A549 (cell line): ENCODE measurements around the gene MYO5C. TPM values are rescaled to one million over a fixed set of nuclear protein-coding genes. Genes with fewer than 3 reads are reported as not detected.

Source experiments
- ATAC-seq, 2 experiments: fragments of 200-7000 bp in 1 of 2; fragments of >200 bp in 1 of 2; cut with Nextera tagmentation in 1 of 2; cut with Tn5 transposase in 1 of 2; 3 replicates each; pipeline versions ENCODE4 v1.8.0 to v1.9.1; 2018 to 2020; ENCODE audit warnings: mild to moderate bottlenecking in 1 of 2, moderate library complexity in 1 of 2
- CTCF ChIA-PET: fragments of 300-600 bp; sonication (Branson Sonifier 250); formaldehyde crosslinking; extraction: SDS; loops from one replicate; lab custom pipeline; 2021; ENCODE audit warnings: antibody characterized with exemption, inconsistent platforms; lab: Yijun Ruan, JAX
- POLR2A ChIA-PET: fragments of 350-600 bp; formaldehyde crosslinking; extraction: SDS; loops from one replicate; lab custom pipeline; 2021; ENCODE audit warnings: antibody characterized with exemption, inconsistent platforms; lab: Yijun Ruan, JAX
- DNase-seq, 2 experiments: peaks; one replicate each; pipeline versions ENCODE4 v3.0.0 to v3.0.0-alpha.2; 2011 to 2016; ENCODE audit warnings: low read depth in 1 of 2, low spot score in 1 of 2
- FAIRE-seq: peaks from 2 replicates; lab custom pipeline; 2011; peaks lifted over from hg19 to GRCh38; lab: Jason Lieb, UNC
- H3K27ac ChIP-seq, 2 experiments: fragments of >200 bp; sonication (Bioruptor Twin); formaldehyde crosslinking; 3 replicates each; pipeline ENCODE4 v1.5.1; 2016 to 2017
- H3K4me1 ChIP-seq: fragments of >200 bp; sonication (Bioruptor Twin); formaldehyde crosslinking; 3 replicates; pipeline ENCODE4 v1.6.1; 2016
- H3K4me2 ChIP-seq: fragments of >200 bp; sonication (Bioruptor Twin); formaldehyde crosslinking; 3 replicates; pipeline ENCODE4 v1.6.1; 2016
- H3K4me3 ChIP-seq: fragments of >200 bp; sonication (Bioruptor Twin); formaldehyde crosslinking; 3 replicates; pipeline ENCODE4 v1.5.1; 2016
- H3K9me3 ChIP-seq: fragments of >200 bp; sonication (Bioruptor Twin); formaldehyde crosslinking; 3 replicates; pipeline ENCODE4 v1.6.1; 2016
- BHLHE40 ChIP-seq: IDR thresholded peaks from 2 replicates; pipeline ENCODE4 v1.6.1; 2012; ENCODE audit warnings: low read depth, low read length, inconsistent platforms
- E2F6 ChIP-seq: IDR thresholded peaks from 2 replicates; pipeline ENCODE4 v1.6.1; 2012; ENCODE audit warnings: low read depth, borderline replicate concordance
- EHF ChIP-seq: fragments of 250-450 bp; sonication (Bioruptor Pico); IDR thresholded peaks from 2 replicates; pipeline ENCODE4 v1.5.0; 2020; ENCODE audit warnings: mild to moderate bottlenecking
- EHMT2 ChIP-seq: fragments of 200-600 bp; sonication (generic); IDR thresholded peaks from 2 replicates; pipeline ENCODE4 v1.6.1; 2016; ENCODE audit warnings: antibody characterized with exemption, low read depth, mild to moderate bottlenecking, moderate library complexity
- ELK1 ChIP-seq: fragments of 150-350 bp; IDR thresholded peaks from 2 replicates; pipeline ENCODE4 v1.6.1; 2014; ENCODE audit warnings: low read depth, mild to moderate bottlenecking, low read length
- ESRRA ChIP-seq: fragments of 150-350 bp; IDR thresholded peaks from 2 replicates; pipeline ENCODE4 v1.6.1; 2014; ENCODE audit warnings: mild to moderate bottlenecking, low read length, borderline replicate concordance
- FOSL2 ChIP-seq, 2 experiments: fragments of 450-650 bp in 1 of 2; fragments of >200 bp in 1 of 2; sonication (Bioruptor Twin) in 1 of 2; formaldehyde crosslinking; IDR thresholded peaks; 2 replicates each; pipeline versions ENCODE4 v1.5.0 to v1.6.1; 2016 to 2020; ENCODE audit warnings: mild to moderate bottlenecking in 1 of 2, moderate library complexity in 1 of 2
- HDAC2 ChIP-seq: fragments of 200-600 bp; sonication (generic); IDR thresholded peaks from 2 replicates; pipeline ENCODE4 v1.6.1; 2016
- MAFK ChIP-seq: fragments of 450-650 bp; IDR thresholded peaks from 2 replicates; pipeline ENCODE4 v1.6.1; 2014; ENCODE audit not compliant: partially characterized antibody
- MAZ ChIP-seq: fragments of 150-350 bp; IDR thresholded peaks from 2 replicates; pipeline ENCODE4 v1.6.1; 2014; ENCODE audit warnings: antibody characterized with exemption, low read depth, low read length, borderline replicate concordance
- NPAS2 ChIP-seq: fragments of 250-450 bp; sonication (Bioruptor Pico); IDR thresholded peaks from 2 replicates; pipeline ENCODE4 v1.8.0; 2022; ENCODE audit warnings: mild to moderate bottlenecking, moderate library complexity, borderline replicate concordance
- POLR2AphosphoS2 ChIP-seq: conservative IDR thresholded peaks from 2 replicates; pipeline ENCODE4 v1.6.1; 2012; ENCODE audit warnings: low read length, improper control_type of control experiment, inconsistent platforms
- RAD21 ChIP-seq, 2 experiments: fragments of >200 bp in 1 of 2; sonication (Bioruptor Twin) in 1 of 2; formaldehyde crosslinking in 1 of 2; IDR thresholded peaks in 1 of 2; conservative IDR thresholded peaks in 1 of 2; 2 replicates in 1 of 2; 3 replicates in 1 of 2; pipeline ENCODE4 v1.6.1; 2012 to 2018; ENCODE audit warnings: inconsistent platforms in 1 of 2
- SMC3 ChIP-seq: fragments of >200 bp; sonication (Bioruptor Twin); formaldehyde crosslinking; IDR thresholded peaks from 3 replicates; pipeline ENCODE4 v1.6.1; 2018; ENCODE audit warnings: inconsistent platforms
- SREBF2 ChIP-seq: fragments of 450-650 bp; IDR thresholded peaks from 2 replicates; pipeline ENCODE4 v1.6.1; 2014; ENCODE audit warnings: mild to moderate bottlenecking, moderate library complexity
- ZC3H11A ChIP-seq: fragments of 450-650 bp; IDR thresholded peaks from 2 replicates; pipeline ENCODE4 v1.6.1; 2014; ENCODE audit warnings: antibody characterized with exemption, mild to moderate bottlenecking
- ZFP36 ChIP-seq: fragments of 450-650 bp; IDR thresholded peaks from 2 replicates; pipeline ENCODE4 v1.6.1; 2014; ENCODE audit warnings: borderline replicate concordance; ENCODE audit not compliant: partially characterized antibody
- ZNF302 ChIP-seq: fragments of 250-450 bp; sonication (Bioruptor Pico); IDR thresholded peaks from 2 replicates; pipeline ENCODE4 v1.9.0; 2021; ENCODE audit warnings: inconsistent platforms, mild to moderate bottlenecking, moderate library complexity
- WGBS: methylation state at CpG from one replicate; pipeline ENCODE4 v1.1.6; 2017; ENCODE audit errors: missing lambda C conversion rate; 5-methylcytosine and 5-hydroxymethylcytosine counted together
- polyA plus RNA-seq, 4 experiments: library from polyadenylated mRNA; depleted of rRNA in 3 of 4; stranded (reverse); fragments of >200 nt; fragmentation: RNase III in 1 of 4; extraction: RNeasy Plus Mini Kit Qiagen cat#74134 plus additional on column Dnase treatment in 1 of 4; gene quantifications; 2 replicates in 3 of 4; 3 replicates in 1 of 4; pipeline ENCODE4 v1.2.3, GENCODE V29; 2011 to 2017

The MYO5C gene
- polyA plus RNA-seq, 2 of the 4 experiments (the other 2 are of a cell fraction), result 6.2 to 27.6 TPM

DNA sequence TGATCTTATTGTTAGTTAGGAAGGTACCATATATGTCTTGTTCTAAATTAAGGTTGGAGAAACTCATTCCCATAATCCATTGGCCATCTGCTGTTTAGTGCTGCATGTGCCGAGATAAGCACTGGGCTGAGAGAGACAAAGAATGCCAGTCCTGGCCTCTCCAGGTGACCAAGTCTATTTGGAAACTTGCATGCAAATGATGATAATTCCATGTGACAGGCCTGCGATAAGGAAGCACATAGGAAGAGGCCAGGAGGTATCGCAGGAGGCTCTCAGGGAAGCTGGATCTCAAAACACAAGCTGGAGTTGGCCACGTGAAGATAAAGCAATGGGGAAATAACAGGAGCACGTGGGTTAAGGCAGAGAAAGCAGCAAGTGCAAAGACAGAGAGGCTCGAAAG lies 39.7 kb downstream of the MYO5C start:
- peaks cover 52% of the 10 kb centered on the region for H3K4me1 ChIP-seq
- no peak overlapping the region for H3K4me3 ChIP-seq
- no peak for ATAC-seq
- 42% methylated on average over 6 of the region's 6 CpGs for WGBS
- no peak for DNase-seq
- no peaks in the 10 kb centered on the region for H3K9me3 ChIP-seq
- FAIRE-seq, result no peak
- POLR2A ChIA-PET, result interaction anchor here (1.0 kb wide), 1 partner anchor 32 kb away, joined by 3 read pairs; no protein-coding TSS in a partner anchor
- CTCF ChIA-PET, result interaction anchor here (0.6 to 11.1 kb wide), 52 partner anchors 9 to 482 kb away, joined by 3 to 180 read pairs (median 6); partner anchors contain the start of gene MYO5C
- no peak for TF ChIP-seq MAFK
- no peak for TF ChIP-seq ZFP36
- no peak for TF ChIP-seq EHF (CRISPR knock-in tag)
- no peak for TF ChIP-seq EHMT2
- TF ChIP-seq SREBF2, result no peak
- TF ChIP-seq ESRRA, result no peak
- TF ChIP-seq NPAS2, result no peak
- no peak for TF ChIP-seq ELK1
- no peak for TF ChIP-seq ZC3H11A
- no peak for TF ChIP-seq HDAC2
- TF ChIP-seq MAZ, result no peak
- no peak for TF ChIP-seq E2F6
- no peak for TF ChIP-seq ZNF302 (CRISPR knock-in tag)
- TF ChIP-seq BHLHE40, result no peak
- TF ChIP-seq SMC3, result no peak
- H3K27ac ChIP-seq, result no peak overlapping the region
- H3K4me2 ChIP-seq, result no peak overlapping the region

GRCh38 chr15:52255008-52255407 lies 40.6 kb downstream of the MYO5C start:
- ChIA-PET POLR2A (no interaction called here), CTCF (interaction anchor here (0.6 to 11.1 kb wide), 21 partner anchors 9 to 478 kb away, joined by 3 to 180 read pairs (median 7); partner anchors contain the start of genes MYO5A and MYO5C)
- Histone ChIP-seq H3K4me1 (peaks cover 62% of the 10 kb centered on the region), H3K4me3 (no peak overlapping the region), H3K4me2 (0 out of 3 replicates have a peak overlapping the region, but pooled peaks have one; percentile 6), H3K27ac (peak overlapping the region; percentile 7 to 43; a peak in 4 of 6 replicates), H3K9me3 (no peaks in the 10 kb centered on the region)
- no peak for FAIRE-seq
- DNase-seq, result no peak
- no peak for TF ChIP-seq FOSL2 (IDR thresholded peaks at IDR 0.05)
- TF ChIP-seq FOSL2 (CRISPR knock-in tag; IDR thresholded peaks at IDR 0.05), result peak; percentile 86
- no peak for TF ChIP-seq ZC3H11A
- no peak for TF ChIP-seq SREBF2
- WGBS, result 6% methylated on average over 1 of the region's 1 CpG
- no peak for ATAC-seq

GRCh38 chr15:52254391-52254790 lies 41.2 kb downstream of the MYO5C start:
- CTCF ChIA-PET, result interaction anchor here (0.6 to 11.1 kb wide), 18 partner anchors 9 to 483 kb away, joined by 3 to 180 read pairs (median 3); partner anchors contain the start of gene MYO5A
- H3K4me1 ChIP-seq, result peaks cover 62% of the 10 kb centered on the region

More at GRCh38 chr15:52254391-52254790, 41.2 kb downstream of the MYO5C start:
- FAIRE-seq, result no peak
- POLR2A ChIA-PET, result interaction anchor here (1.0 kb wide), 1 partner anchor 481 kb away, joined by 4 read pairs; no protein-coding TSS in a partner anchor
- peak overlapping the region; percentile 70 to 80; a peak in 5 of 6 replicates for H3K27ac ChIP-seq
- H3K9me3 ChIP-seq, result no peaks in the 10 kb centered on the region
- TF ChIP-seq SMC3, result 0 out of 3 replicates have a peak, but pooled peaks have one; percentile 5
- peak in 1 of 2 experiments; percentile 60; a peak in 2 of 5 replicates for TF ChIP-seq RAD21 (conservative IDR thresholded peaks at IDR 0.05 in 1 of 2, IDR thresholded peaks at IDR 0.05 in 1 of 2)
- no peak for TF ChIP-seq POLR2AphosphoS2
- WGBS, result 81% methylated on average over 4 of the region's 4 CpGs
- no peak overlapping the region for H3K4me2 ChIP-seq
- no peak overlapping the region for H3K4me3 ChIP-seq
- peak in 1 of 2 experiments; percentile 36 for DNase-seq
- peak in 1 of 2 experiments; percentile 57; a peak in 3 of 6 replicates for ATAC-seq
